HG03469 (cell line): ENCODE results near the gene LAMA5.

Source experiments
- ATAC-seq: cut with Tn5 transposase; IDR thresholded peaks from one replicate; pipeline ENCODE4 v1.9.1; 2021; ENCODE audit warnings: mild to moderate bottlenecking, moderate library complexity, moderate number of reproducible peaks; ENCODE audit not compliant: unreplicated experiment

LAMA5 gene, protein sequence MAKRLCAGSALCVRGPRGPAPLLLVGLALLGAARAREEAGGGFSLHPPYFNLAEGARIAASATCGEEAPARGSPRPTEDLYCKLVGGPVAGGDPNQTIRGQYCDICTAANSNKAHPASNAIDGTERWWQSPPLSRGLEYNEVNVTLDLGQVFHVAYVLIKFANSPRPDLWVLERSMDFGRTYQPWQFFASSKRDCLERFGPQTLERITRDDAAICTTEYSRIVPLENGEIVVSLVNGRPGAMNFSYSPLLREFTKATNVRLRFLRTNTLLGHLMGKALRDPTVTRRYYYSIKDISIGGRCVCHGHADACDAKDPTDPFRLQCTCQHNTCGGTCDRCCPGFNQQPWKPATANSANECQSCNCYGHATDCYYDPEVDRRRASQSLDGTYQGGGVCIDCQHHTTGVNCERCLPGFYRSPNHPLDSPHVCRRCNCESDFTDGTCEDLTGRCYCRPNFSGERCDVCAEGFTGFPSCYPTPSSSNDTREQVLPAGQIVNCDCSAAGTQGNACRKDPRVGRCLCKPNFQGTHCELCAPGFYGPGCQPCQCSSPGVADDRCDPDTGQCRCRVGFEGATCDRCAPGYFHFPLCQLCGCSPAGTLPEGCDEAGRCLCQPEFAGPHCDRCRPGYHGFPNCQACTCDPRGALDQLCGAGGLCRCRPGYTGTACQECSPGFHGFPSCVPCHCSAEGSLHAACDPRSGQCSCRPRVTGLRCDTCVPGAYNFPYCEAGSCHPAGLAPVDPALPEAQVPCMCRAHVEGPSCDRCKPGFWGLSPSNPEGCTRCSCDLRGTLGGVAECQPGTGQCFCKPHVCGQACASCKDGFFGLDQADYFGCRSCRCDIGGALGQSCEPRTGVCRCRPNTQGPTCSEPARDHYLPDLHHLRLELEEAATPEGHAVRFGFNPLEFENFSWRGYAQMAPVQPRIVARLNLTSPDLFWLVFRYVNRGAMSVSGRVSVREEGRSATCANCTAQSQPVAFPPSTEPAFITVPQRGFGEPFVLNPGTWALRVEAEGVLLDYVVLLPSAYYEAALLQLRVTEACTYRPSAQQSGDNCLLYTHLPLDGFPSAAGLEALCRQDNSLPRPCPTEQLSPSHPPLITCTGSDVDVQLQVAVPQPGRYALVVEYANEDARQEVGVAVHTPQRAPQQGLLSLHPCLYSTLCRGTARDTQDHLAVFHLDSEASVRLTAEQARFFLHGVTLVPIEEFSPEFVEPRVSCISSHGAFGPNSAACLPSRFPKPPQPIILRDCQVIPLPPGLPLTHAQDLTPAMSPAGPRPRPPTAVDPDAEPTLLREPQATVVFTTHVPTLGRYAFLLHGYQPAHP (N-terminal part only)

DNA sequence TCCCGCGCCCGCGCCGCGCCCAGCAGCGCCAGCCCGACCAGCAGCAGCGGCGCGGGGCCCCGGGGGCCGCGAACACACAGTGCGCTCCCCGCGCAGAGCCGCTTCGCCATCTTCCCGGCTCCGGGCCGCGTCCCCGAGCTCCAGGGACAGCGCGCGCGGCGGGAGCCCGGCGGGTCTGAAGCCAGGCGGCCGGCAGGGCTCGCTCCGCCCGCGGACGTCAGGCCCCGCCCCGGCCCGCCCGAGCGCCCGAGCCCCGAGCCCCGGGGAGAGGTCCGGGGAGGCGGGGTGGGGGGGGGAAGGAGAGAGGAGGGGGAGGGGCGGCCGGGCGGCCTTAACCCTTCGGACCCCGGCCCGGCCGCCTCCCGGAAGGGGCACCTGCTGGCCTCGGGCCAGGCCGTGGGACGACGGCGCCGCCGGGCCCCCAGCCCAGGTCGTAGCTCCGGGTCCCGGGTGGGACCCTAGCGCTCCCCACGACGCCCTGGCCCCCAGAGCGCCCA lies at the start of gene LAMA5:
LAMA5 (minus strand) TSS at position 177 of the 497 bp plus-strand sequence; CDS start at position 110, 67 bp downstream.
- no peak for ATAC-seq

DNA sequence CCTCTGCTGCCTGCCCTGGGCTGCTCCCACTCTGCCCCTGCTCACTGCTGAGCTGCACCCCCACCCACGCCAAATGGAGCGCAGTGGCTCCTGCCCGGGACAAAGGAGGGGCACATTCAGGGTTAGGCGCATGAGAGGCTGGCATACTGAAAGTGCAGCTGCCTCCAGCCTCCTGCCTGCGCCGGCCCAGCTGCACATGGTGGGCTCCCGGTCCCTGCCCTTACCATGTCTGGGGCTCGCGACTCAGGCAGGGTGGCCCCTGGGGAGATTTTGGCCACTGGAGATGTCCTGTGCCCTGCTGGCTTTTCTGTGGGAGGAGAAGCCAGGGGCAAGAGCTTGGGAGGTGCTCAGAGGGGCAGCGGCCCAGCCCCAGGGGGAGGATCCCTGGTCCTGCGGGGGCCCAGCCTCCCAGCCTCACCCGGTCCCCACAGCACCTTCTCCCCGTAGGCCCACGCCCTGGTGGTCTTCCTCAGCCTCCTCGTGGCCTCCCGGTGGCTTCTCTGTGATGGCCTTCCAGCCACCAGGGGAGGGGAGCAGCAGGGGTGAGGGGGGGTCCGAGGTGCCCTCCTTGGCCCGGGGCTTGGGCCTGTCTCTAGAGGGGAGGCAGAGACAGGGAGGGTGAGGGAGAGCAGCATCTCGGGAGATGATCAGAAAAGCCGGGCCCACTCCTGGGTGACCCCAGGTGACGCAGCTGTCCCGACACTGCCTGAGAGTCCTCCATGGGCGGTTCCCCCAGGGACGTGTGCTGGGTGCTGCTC lies 48.4 kb upstream of the LAMA5 start:
- ATAC-seq, result no peak

DNA sequence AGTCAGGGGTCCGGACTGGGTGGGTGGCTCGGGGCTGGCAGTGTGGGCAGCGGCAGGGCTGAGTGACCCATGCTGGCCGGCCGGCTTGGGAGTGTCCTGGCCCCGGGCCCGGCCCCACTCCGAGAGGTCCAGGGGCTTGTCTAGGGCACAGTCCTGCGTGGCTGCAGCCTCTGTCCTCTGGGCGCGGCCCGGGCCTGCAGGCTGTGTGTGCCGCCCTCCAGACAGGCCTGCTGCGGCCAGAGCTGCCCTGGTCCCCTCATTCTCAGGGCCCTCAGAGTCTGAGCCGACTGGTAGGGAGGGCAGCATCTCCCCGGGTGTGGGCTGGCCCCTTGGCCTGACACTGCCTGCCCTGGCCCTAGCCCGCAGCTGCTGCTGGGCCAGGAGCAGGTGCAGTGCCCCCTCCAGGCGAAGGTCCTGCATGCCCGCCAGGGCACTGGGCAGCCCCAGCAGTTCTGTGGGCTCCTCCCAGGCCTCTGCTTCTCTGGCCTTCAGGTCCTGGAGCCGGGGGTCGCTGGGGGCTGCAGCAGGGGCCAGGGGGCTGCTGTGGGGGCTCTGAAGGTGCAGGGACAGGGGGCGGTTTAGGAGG lies 46.9 kb upstream of the LAMA5 start:
- no peak for ATAC-seq

DNA sequence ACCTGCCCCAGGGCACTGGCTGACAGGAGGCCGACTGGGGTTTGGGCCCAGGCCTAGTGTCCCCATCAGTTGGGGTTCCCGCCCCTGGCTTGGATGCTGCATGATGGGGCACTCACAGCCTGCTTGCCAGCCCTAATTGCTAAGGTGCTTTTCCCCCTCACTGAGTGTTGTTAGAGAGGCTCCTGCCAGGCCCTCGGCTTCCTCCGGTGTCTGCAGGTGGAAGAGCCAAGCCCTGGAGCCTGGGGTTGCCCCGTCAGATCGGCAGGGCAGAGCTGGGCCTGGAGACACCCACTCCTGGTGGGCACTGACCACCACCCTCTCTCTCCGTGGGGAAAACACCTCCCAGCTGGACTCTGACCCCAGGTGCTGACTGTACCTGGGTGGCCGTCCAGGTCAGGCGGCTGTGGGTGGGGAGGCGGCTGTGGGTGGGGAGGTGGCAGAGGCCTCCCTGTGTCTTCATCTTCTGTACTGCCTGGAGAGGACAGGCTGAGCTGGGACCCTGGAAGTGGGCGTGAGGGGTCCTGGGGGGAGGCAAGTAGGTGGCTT lies 46.0 kb upstream of the LAMA5 start:
- no peak for ATAC-seq

DNA sequence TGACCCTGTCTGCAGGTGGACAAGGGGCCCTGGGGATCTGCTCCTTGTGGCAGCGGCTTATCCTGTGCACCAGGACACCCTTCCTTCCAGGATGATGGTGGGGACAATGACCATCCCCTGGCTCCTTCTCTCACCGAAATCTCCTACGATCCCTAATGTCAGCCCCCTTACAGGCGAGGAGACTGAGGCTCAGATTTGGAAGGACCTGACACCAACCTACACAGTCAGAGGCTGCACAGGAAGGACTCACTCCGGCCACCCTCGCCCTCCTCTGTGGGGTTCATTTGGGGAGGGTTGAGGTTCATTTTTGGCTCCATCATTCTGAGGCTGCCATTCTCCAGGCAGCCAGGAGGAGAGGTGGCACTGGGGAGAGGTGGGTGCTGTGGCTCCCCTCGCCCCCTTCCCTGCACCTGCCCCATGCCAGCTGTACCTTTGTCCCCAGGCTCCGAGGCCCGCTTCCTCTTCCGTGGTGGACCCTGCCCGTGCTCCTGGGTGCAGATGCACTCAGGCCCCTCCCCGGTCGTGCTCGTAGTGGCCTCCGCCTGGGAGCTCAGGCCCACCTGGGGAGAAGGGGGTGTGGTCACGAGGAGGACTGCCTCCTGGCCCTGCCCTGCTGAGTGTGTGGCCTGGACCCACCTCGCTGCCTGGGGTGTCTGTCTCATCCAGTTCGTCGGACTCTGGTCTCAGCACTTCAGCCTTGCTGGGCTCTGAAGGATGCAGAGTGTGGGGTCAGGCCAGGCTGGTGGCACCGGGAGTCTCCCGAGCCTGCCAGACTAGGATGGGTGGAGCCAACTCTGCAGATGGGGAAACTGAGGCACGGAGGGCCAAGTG lies 45.3 kb upstream of the LAMA5 start:
- no peak for ATAC-seq

DNA sequence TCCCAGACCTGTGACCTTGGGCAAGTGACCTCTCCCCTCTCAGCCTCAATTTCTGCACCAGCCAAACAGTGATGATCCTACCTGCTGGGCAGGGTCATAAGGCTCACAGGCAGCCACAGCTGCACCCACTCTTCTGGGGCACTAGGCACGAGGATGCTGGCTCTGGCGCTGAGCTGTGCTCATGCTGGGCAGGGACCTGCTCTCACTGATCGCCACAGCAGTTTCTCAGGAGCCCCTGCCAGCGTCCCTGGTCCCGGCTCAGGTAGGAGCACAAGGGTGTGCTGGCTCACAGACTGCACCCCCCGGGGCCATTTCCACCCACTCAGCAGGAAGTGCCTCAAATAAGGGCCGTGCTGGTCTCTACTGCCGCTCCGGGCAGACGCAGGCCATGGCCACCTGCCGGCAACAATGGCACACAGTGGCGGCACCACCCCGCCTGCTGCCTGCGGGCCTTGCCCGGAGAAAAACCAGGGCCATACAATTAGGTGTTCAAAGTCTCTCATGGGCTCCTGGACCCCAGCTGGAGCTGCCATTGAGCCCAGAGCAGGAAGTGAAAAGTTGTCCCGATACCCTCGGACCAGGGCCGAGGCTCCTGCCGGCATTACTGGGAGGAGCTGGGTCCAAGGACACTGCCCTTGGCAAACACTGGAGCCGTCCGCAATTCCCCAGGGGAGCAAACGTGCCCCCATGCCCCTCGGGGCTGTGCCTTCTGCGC lies 44.5 kb upstream of the LAMA5 start:
- no peak for ATAC-seq

DNA sequence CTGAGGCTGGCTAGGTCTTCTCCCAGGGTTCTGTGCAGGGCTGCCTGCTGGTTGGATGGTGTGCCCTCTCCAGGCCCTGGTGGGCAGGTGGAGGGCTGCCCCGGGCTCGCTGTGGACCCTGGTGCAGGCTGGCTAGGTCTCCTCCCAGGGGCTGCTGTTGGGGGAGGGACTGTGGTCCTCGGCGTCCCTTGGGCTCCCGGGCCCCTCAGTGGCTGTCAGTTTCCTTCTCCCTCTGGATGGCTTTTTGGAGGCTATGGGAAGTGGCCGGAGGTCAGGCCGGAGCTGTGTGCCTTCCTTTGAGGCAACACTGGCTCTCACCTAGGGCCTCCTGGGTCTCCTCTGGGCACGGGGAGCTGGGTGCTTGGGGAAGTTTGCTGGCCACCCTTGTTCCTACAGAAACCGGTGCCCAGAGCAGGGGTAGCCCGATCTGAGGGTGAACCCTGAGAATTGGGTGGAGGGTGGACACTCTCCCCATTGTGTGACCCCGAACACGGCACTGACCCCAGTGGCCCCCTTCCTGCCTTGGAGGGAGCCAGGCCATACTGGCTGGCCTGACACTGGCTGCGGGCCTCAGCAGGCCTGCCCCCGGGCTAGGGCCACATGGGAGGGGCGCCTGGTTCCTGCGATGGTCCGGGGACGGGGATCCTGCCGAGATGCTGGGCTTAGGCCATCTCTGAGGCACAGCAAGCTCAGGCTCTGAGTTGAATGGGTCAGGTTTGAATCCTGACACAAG lies 43.8 kb upstream of the LAMA5 start:
- ATAC-seq, result no peak

DNA sequence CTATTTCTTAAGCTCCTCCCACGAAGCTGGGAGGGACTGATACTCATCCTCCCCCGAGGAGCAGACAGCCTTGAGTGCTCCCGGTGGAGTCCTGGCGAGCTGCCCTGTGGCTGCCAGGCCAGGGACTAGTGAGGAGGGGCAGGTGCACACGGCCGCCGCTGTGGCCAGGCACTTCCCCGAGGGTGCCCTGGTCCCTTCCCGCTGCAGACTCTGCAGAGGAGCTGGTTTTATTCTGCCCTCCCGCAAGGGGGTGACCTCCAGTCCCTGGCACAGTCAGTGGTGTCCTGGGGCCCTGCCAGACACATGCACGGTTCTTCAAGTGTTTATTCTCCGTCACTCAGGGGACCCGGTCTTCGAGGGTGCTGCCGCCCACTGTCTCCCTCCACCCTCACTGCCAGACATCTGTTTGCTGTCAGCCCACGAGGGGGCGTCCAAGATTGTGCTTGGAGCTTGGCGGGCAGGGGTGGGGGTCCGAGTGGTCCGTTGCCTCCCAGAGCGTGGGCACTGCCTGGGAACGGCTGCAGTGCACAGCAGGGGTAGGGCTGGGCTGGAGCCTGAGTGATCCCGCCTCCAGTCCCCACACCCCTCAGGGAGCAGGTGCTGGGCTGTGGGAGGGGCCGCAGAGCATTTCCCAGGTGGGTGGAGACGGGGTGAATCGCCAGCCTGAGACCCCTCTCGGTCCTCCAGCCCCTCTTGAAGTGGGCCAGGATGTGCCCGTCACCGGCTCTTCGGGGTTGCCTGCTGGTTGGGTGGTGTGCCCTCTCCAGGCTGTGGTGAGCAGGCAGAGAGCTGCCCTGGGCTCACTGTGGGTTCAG lies 43.0 kb upstream of the LAMA5 start:
- ATAC-seq, result no peak

DNA sequence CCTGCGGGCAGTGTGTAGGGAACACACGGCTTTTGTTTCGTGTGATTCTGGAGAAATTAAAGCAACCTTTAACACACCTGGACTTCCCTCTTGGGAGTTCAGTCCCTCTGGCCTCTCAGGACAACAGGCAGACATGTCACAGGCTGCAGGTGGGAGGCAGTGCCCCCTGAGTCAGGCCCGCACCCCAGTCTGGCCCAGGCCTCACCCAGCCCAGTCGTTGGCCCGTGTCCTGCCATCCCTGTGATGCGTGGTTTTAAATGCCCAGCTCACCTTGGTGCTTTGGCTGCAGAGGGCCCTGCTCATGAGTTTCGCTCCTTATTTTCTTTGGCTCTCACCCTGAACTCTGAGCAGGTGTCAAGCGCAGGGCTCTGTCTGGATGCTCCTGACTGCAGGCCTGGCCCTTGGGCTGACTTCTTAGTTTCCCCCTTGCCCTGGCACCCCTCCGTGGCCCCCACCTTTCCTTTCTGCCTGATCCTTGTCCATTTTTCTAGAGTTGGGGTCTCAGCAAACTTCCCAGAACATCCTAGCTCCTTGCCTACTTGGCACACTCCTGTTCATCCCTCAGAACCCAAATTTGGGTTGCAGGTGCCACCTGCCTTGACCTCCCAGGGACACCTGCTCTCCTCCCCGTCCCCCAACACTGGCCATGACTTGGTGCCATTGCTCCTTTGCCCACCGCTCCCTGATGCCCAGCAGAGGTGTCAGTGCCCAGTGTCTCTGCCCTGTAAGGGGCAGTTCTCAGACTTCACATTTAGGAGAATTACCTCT lies 42.2 kb upstream of the LAMA5 start:
- no peak for ATAC-seq

DNA sequence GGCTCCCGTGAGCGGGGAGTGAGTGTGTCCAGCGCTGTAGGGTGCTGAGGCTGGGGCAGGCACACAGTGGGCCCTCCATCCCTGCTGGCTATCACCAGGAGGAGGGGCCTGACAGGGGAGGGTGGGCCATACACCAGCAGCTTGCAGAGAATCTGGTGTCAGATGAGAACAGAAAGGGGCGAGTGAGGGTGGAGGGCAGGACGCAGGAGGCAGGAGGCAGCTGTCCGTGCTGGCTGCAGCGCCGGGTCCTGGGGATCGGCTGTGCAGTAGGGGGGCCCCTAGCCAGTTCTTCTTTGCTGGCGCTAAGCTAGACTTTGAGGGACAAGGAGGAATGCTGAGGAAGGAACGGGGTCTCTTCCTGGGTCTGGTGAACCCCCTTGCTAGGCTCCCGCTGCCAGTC lies 41.5 kb upstream of the LAMA5 start:
- ATAC-seq, result no peak

DNA sequence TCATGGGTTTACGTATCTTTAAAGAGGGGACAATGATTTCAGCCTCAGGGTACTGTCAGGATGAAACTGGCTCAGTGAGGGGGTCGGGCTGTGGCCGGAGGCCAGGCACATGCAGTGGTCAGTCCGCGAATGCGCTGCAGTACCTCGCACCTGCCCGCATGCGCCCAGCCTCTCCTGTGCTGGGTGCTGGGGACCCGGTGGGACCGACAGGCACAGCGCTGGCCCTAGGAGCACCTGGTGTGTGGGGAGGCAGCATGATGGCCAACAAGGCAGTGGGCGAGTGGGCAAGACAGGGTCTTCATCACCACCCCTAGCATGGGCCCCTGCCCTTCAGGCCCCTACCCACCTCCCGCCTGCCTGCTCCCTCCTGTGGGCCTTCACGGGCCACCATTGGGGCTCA lies 40.9 kb upstream of the LAMA5 start:
- ATAC-seq, result no peak

DNA sequence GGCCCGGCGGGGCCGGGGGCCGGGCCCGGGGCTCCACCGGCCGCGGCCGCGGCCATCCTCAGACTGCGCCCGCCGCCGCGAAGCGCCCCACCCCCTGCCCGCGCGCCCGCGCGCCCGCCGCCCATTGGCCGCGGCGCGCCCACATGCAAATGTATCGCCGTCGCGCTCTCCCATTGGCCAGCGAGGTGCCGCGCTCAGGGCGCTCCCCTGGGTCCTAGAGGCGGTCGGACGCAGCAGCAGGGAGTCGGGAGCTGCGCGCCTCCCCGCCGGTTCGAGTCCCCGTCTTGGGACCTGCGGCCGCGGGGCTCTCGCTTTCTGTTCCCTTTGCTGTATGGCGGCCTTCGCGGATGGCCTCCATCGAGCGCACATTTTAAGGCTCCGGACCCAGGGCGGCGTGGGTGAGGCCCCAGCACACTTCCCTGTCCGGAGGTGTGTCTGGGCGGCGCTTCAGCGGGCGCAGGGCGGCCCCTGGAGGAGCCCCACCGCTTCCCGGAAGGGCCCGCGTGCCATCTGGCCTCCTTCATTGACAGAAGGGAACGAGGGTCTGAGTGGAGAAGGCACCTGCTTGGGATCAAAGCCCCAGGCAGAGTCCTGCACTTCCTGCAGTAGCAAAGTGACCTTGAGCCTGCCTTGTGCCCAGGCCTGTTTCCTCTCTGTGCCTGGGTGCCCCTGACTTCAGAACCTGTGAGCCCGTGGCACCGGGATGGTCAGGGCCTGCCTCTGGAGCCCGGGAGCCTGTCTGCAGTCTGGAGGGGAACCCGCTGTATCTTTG lies 40.3 kb upstream of the LAMA5 start, which contains the start of gene CABLES2:
CABLES2 (minus strand) TSS at position 65 of the 772 bp plus-strand sequence; CDS start at position 56, 9 bp downstream.
- ATAC-seq, result peak; percentile 77

DNA sequence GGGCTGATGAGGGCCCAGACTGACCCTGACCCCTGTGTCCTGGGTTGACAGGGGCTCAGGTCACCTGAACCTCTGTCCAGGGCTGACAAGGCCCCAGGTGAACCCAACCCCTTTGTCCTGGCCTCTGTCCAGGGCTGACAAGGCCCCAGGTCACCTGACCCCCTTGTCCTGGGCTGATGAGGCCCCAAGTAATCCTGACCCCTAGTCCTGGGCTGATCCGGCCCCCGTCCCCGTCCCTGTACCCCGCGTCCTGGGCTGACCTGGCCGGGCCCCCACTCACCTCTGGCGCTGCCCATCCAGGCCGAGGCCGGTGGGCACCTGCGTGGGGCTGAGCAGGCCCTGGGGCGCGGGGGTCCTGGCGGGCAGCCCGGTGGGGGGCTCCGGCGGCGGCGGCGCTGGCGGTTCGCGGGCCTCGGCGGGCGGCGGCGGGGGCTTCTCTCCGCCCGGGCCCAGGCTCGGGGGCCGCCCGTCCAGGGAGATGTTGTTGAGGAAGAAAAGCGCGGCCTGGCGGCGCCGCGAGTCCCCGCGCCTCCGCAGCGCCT lies 39.6 kb upstream of the LAMA5 start:
- ATAC-seq, result no peak

DNA sequence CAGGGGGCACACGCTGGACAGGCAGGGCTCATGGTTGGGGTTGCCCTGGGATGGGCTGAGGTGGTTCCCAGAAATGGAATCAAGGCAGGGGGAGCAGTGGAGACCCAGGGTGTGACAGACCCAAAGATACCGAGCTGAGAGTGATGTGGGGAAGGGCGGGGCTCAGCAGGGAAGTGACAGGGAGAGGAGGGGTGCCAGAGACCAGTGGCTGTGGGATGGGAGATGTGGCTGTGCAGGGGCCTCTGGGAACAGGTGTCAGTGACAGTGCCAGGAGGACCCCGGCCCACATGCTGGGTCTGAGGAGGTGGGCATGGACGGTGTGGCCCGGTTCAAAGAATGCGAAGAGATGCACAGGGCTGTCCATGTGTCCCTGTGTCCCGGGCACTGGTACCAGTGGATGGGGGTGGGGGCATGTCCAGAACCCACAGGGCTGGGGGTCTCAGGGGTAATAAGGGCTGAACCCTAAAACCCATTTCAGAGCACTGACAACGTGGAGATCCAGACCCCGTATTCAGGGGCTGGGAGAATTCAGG lies 38.9 kb upstream of the LAMA5 start:
- ATAC-seq, result no peak
